AG09319 (cell line): Measurements from ENCODE around the gene GIGYF2.
"Not testable (repeated sequence)": the region's sequence is repeated elsewhere in the genome, so short reads cannot be mapped to it uniquely, and the experiment has no call there.

Experiments
- DNase-seq: peaks from one replicate; pipeline ENCODE4 v3.0.0-alpha.2; 2010; ENCODE audit warnings: low read depth; ENCODE audit errors: extremely low read depth
- CTCF ChIP-seq: IDR thresholded peaks from 2 replicates; pipeline ENCODE4 v1.5.1; 2011; ENCODE audit warnings: low read depth, mild to moderate bottlenecking, inconsistent platforms, low read length, moderate library complexity

The GIGYF2 gene

GRCh38 chr2:232901736-232902578, 204.8 kb downstream of the GIGYF2 start:
- peak; percentile 44 for DNase-seq
- TF ChIP-seq CTCF = no peak

- no peak for TF ChIP-seq CTCF
- no peak for DNase-seq
Measured at GRCh38 chr2:232903989-232904388, 206.9 kb downstream of the GIGYF2 start.

GRCh38 chr2:232906867-232907717, 210.0 kb downstream of the GIGYF2 start:
- not testable (repeated sequence) for DNase-seq

GRCh38 chr2:232907718-232908085, 210.6 kb downstream of the GIGYF2 start:
- not testable (repeated sequence) for DNase-seq

- DNase-seq = no peak
- no peak for TF ChIP-seq CTCF
Measured at GRCh38 chr2:232908695-232909094, 211.6 kb downstream of the GIGYF2 start.
